Renal cortical epithelial cell (primary cell): Measurements from ENCODE around the gene PLEKHH2. TPM values are rescaled to one million over a fixed set of nuclear protein-coding genes. Genes with fewer than 3 reads are reported as not detected.
"Not testable (repeated sequence)": the region's sequence is repeated elsewhere in the genome, so short reads cannot be mapped to it uniquely, and the experiment has no call there.

Source experiments
- DNase-seq: peaks from one replicate; pipeline ENCODE4 v3.0.0-alpha.2; 2011; ENCODE audit warnings: low read depth
- total RNA-seq: library from RNA; depleted of rRNA; stranded (reverse); fragments of >200 nt; gene quantifications from 2 replicates; pipeline ENCODE4 v1.2.3, GENCODE V29; 2014

Gene PLEKHH2
- 7.8 and 19.1 TPM in 2 replicates for total RNA-seq

- peak; percentile 59 for DNase-seq
Observed at GRCh38 chr2:43637030-43637803, at the start of gene PLEKHH2. PLEKHH2 (plus strand) TSS chr2:43637260; CDS start chr2:43644674, 7,414 bp downstream.

GRCh38 chr2:43592443-43592842 is 44.6 kb upstream of the PLEKHH2 start:
- DNase-seq, result no peak

- DNase-seq, result no peak
Observed at GRCh38 chr2:43593254-43593653, 43.8 kb upstream of the PLEKHH2 start.

GRCh38 chr2:43594875-43595274 is 42.2 kb upstream of the PLEKHH2 start:
- DNase-seq, result no peak

GRCh38 chr2:43595603-43596412 is 41.3 kb upstream of the PLEKHH2 start, which contains the start of gene THADA:
THADA (minus strand) TSS chr2:43596038; CDS start chr2:43592392, 3,646 bp downstream.
- DNase-seq, result peak; percentile 98

- DNase-seq, result not testable (repeated sequence)
Observed at GRCh38 chr2:43600596-43600995, 36.5 kb upstream of the PLEKHH2 start.

GRCh38 chr2:43604674-43605073 is 32.4 kb upstream of the PLEKHH2 start:
- DNase-seq, result no peak

- peak; percentile 67 for DNase-seq
Observed at GRCh38 chr2:43605079-43605655, 31.9 kb upstream of the PLEKHH2 start.

- DNase-seq, result peak; percentile 8
Observed at GRCh38 chr2:43605851-43606250, 31.2 kb upstream of the PLEKHH2 start.

- peak; percentile 49 for DNase-seq
Observed at GRCh38 chr2:43609290-43609918, 27.7 kb upstream of the PLEKHH2 start.

GRCh38 chr2:43610361-43610760 is 26.7 kb upstream of the PLEKHH2 start:
- DNase-seq, result no peak

- DNase-seq, result peak; percentile 77
Observed at GRCh38 chr2:43611987-43612894, 24.8 kb upstream of the PLEKHH2 start.

- no peak for DNase-seq
Observed at GRCh38 chr2:43612944-43613343, 24.1 kb upstream of the PLEKHH2 start.

GRCh38 chr2:43616967-43617680 is 19.9 kb upstream of the PLEKHH2 start:
- DNase-seq, result no peak

GRCh38 chr2:43619511-43619910 is 17.5 kb upstream of the PLEKHH2 start:
- DNase-seq, result no peak

- no peak for DNase-seq
Observed at GRCh38 chr2:43622931-43623451, 14.1 kb upstream of the PLEKHH2 start.

- no peak for DNase-seq
Observed at GRCh38 chr2:43631618-43632317, 5.3 kb upstream of the PLEKHH2 start.

- peak; percentile 96 for DNase-seq
Observed at GRCh38 chr2:43634604-43635306, 2.3 kb upstream of the PLEKHH2 start.

GRCh38 chr2:43636153-43636552 is 907 bp upstream of the PLEKHH2 start:
- DNase-seq, result not testable (repeated sequence)
